ENCODE results near the gene GPC1. TPM values are rescaled to one million over a fixed set of nuclear protein-coding genes. Genes with fewer than 3 reads are reported as not detected.

GPC1 gene
- total and polyA plus RNA-seq, 10 donors = 4.1 to 25.0 (median 15.1) TPM

GRCh38 chr2:240387669-240388358, 47.6 kb upstream of the GPC1 start:
- peaks cover 0 to 21% (median 0%) of the 10 kb centered on the region in 7 donors for H3K27me3 ChIP-seq (replicated peaks in 1 of 7)
- no peak overlapping the region for H3K4me3 ChIP-seq
- peaks cover 0 to 15% (median 0%) of the 10 kb centered on the region in 6 donors for H3K4me1 ChIP-seq
- intact Hi-C loops (cut with DNase I; ENCODE audit: low total_unique reads) = no loop called here
- no peaks in the 10 kb centered on the region for H3K9me3 ChIP-seq
- H3K27ac ChIP-seq = peak overlapping the region in 6 of 8 donors; percentile 12 to 64 (median 37)
- DNase-seq = peak; percentile 67
- TF ChIP-seq POLR2A (IDR thresholded peaks at IDR 0.05) (no peak), POLR2AphosphoS5 (IDR thresholded peaks at IDR 0.05) (peak; percentile 61 to 67 (median 61))
- TF ChIP-seq, protein P1, sequence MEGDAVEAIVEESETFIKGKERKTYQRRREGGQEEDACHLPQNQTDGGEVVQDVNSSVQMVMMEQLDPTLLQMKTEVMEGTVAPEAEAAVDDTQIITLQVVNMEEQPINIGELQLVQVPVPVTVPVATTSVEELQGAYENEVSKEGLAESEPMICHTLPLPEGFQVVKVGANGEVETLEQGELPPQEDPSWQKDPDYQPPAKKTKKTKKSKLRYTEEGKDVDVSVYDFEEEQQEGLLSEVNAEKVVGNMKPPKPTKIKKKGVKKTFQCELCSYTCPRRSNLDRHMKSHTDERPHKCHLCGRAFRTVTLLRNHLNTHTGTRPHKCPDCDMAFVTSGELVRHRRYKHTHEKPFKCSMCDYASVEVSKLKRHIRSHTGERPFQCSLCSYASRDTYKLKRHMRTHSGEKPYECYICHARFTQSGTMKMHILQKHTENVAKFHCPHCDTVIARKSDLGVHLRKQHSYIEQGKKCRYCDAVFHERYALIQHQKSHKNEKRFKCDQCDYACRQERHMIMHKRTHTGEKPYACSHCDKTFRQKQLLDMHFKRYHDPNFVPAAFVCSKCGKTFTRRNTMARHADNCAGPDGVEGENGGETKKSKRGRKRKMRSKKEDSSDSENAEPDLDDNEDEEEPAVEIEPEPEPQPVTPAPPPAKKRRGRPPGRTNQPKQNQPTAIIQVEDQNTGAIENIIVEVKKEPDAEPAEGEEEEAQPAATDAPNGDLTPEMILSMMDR (IDR thresholded peaks at IDR 0.05 in 8 of 11, conservative IDR thresholded peaks at IDR 0.05 in 3 of 11) = no peak
- WGBS, 5 donors = 69 to 81% (median 80%) methylated on average over 10 to 16 of the region's 16 CpGs
- H3K36me3 ChIP-seq = no peaks in the 10 kb centered on the region

DNA sequence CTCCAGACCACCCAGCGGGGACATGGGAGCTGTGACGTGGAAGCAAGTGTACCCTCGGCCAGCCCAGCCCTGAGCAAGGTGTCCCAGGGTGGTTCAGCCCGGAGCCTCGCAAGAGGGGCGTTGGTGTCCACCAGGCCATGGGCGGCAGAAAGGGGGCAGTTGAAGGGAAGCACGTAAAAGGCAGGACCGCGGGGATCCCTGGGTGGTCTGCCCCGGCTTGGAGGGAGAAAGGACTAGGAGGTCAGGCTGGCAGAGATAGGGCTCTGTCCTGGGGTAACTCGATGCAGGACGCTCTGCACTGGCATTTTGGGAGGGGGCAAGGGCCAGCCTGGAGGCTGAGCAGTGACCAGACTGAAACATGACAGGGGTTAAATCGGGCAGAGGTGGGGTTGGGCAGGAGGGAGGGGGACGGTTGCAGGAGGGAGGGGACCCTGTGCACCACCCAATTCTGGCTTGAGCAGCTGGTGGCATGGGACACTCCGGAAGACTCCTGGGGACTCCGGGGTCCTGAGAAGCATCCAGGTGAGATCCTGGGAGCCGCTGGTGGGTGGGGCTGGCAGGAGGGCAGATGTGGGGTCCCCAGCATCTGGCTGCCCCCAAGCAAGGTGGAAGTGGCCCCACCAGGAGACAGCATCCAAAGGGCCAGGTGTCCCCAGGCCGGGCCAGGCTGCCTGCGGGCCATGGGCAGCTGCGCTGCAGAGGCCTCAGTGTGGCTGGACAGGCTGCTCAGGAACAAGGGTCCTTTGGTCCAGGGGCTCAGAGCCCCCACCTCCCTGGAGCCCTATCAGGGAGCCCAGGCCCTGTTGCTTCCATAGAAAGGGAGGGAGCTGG, 46.8 kb upstream of the GPC1 start:
- 83 to 93% (median 90%) methylated on average over 18 to 21 of the region's 21 CpGs for WGBS, 5 donors

DNA sequence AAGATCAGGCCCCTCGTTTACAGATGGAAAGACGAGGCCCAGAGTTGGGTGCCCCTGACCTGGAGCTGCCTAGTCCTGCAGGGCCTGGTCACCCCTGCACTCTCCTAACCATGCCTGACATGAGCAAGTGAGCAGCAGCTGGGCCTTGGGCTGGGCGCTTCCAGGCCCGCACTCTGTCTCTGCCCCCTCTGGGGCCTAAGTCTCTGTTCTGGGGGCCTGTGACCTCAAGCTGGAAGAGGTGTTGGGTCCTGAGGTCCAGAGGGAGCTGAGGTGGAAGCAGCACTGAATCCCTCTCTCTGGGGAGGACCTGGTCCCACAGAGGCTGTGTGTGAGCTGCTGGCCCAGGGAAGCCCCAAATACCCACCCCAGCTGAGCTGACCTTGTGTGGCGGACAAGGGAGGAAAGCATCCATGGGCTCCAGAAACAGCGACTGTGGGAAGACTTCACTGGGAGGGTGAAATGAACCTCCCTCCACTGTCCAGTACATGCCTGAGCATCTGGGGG, 46.1 kb upstream of the GPC1 start:
- peaks cover 0 to 15% (median 0%) of the 10 kb centered on the region in 6 donors for H3K4me1 ChIP-seq
- TF ChIP-seq POLR2AphosphoS5 (IDR thresholded peaks at IDR 0.05) = no peak
- TF ChIP-seq POLR2A (IDR thresholded peaks at IDR 0.05) = no peak
- TF ChIP-seq, protein P1 (IDR thresholded peaks at IDR 0.05 in 8 of 11, conservative IDR thresholded peaks at IDR 0.05 in 3 of 11) = no peak
- intact Hi-C loops (cut with DNase I; ENCODE audit: low total_unique reads) = no loop called here
- peaks cover 0 to 7% (median 0%) of the 10 kb centered on the region in 7 donors for H3K27me3 ChIP-seq (replicated peaks in 1 of 7)
- no peaks in the 10 kb centered on the region for H3K36me3 ChIP-seq
- peak; percentile 61 for DNase-seq
- H3K4me3 ChIP-seq = no peak overlapping the region
- peak overlapping the region in 6 of 8 donors; percentile 2 to 64 (median 47) for H3K27ac ChIP-seq
- H3K9me3 ChIP-seq = no peaks in the 10 kb centered on the region
- whole genome bisulfite sequencing, 5 donors = 73 to 100% (median 86%) methylated on average over 2 to 6 of the region's 6 CpGs

More for the DNA sequence above, 46.8 kb upstream of the GPC1 start:
- peak; percentile 62 for DNase-seq
- Histone ChIP-seq H3K4me3 (no peak overlapping the region), H3K9me3 (no peaks in the 10 kb centered on the region), H3K27me3 (replicated peaks in 1 of 7) (peaks cover 0 to 13% (median 0%) of the 10 kb centered on the region in 7 donors), H3K4me1 (peaks cover 0 to 15% (median 0%) of the 10 kb centered on the region in 6 donors), H3K36me3 (no peaks in the 10 kb centered on the region), H3K27ac (peak overlapping the region in 5 of 8 donors; percentile 38 to 64 (median 50))
- intact Hi-C loops (cut with DNase I; ENCODE audit: low total_unique reads) = no loop called here
- TF ChIP-seq, protein P1 (IDR thresholded peaks at IDR 0.05 in 8 of 11, conservative IDR thresholded peaks at IDR 0.05 in 3 of 11) = no peak
- no peak for TF ChIP-seq POLR2AphosphoS5 (IDR thresholded peaks at IDR 0.05)
- no peak for TF ChIP-seq POLR2A (IDR thresholded peaks at IDR 0.05)
